Central memory CD8-positive, alpha-beta T cell (primary cell): ENCODE measurements around the gene RREB1.

Source experiments
- ATAC-seq: fragments of 150-1000 bp; cut with Tn5 transposase; replicated peaks from 2 replicates; pipeline ENCODE4 v1.10.0; 2022; ENCODE audit warnings: mild to moderate bottlenecking, moderate FRiP score, moderate number of reproducible peaks; ENCODE audit not compliant: poor library complexity, severe bottlenecking; ENCODE audit errors: extremely low read depth
- DNase-seq, 2 donors: peaks; one replicate each; pipeline ENCODE4 v3.0.0; 2021; ENCODE audit warnings: low spot score in 2 of 2
- H3K27ac Mint-ChIP-seq: one replicate; pipeline ENCODE4 v1.8.0; 2022; ENCODE audit warnings: low read depth, mild to moderate bottlenecking, moderate library complexity, mixed read lengths
- H3K27me3 Mint-ChIP-seq: one replicate; pipeline ENCODE4 v1.8.0; 2022; ENCODE audit warnings: mixed read lengths
- H3K36me3 Mint-ChIP-seq: one replicate; pipeline ENCODE4 v1.8.0; 2022; ENCODE audit warnings: mild to moderate bottlenecking, moderate library complexity, mixed read lengths; ENCODE audit not compliant: insufficient read depth
- H3K4me1 Mint-ChIP-seq: one replicate; pipeline ENCODE4 v1.8.0; 2022; ENCODE audit warnings: mixed read lengths
- H3K4me3 Mint-ChIP-seq: one replicate; pipeline ENCODE4 v1.8.0; 2022; ENCODE audit warnings: mild to moderate bottlenecking, moderate library complexity, mixed read lengths
- H3K9me3 Mint-ChIP-seq: one replicate; pipeline ENCODE4 v1.8.0; 2022; ENCODE audit warnings: mixed read lengths

The RREB1 gene

DNA sequence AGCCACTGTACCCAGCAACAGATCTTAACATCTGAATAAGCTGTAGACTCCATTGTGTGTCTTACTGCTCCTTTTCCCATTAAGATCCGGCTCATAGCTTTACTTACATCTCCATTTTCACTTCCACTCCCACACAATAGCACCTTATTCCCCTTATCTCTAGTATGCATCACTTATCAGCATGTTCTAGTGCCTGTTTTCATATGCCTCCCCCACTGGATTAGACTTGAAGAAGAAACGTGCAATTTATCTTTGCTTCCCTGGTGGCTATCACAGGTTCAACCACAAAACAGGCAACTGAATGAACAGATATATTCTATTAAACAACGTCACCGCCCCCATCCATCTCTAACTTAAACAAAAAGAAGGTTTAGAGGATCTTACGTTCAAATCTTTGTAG, 193.2 kb downstream of the RREB1 start:
- DNase-seq = no peak
- ATAC-seq = no peak
- H3K27ac Mint-ChIP-seq = peak overlapping the region; percentile 11
- H3K4me3 Mint-ChIP-seq = no peak overlapping the region
- no peaks in the 10 kb centered on the region for H3K27me3 Mint-ChIP-seq
- H3K36me3 Mint-ChIP-seq = peaks cover 82% of the 10 kb centered on the region
- H3K9me3 Mint-ChIP-seq = no peaks in the 10 kb centered on the region
- H3K4me1 Mint-ChIP-seq = peaks cover 26% of the 10 kb centered on the region
